ENCODE results near the gene PDXDC1.
"Not testable (repeated sequence)": the region's sequence is repeated elsewhere in the genome, so short reads cannot be mapped to it uniquely, and the experiment has no call there.

Gene PDXDC1

DNA sequence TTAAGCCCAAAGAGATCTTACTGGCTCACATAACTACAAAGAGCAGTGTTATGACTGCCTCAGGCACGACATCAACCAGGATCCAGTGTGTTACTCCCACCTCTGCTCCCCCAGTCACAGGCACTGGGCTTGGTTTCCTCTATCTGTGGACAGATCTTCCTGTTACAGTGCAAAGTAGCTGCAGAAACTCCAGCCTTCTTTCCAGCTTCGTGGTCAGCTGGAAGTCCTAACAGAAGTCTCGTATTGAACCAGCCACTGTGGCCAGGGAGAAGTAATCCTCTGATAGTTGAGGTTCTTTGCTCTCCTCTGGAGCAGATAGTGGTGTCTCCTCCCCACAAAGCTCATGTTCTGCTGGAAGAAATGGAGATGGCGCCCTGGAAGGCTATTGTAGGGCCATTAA lies 41.5 kb downstream of the PDXDC1 start:
- H3K9me3 Mint-ChIP-seq; H3K4me3 Mint-ChIP-seq; H3K4me1 Mint-ChIP-seq; DNase-seq; H3K27me3 Mint-ChIP-seq (ENCODE audit: low read depth, poor library complexity): not testable (repeated sequence)
- Mint-ChIP-seq H3K27ac (peak overlapping the region; percentile 80), H3K36me3 (ENCODE audit: low read depth) (peaks cover 66% of the 10 kb centered on the region)

DNA sequence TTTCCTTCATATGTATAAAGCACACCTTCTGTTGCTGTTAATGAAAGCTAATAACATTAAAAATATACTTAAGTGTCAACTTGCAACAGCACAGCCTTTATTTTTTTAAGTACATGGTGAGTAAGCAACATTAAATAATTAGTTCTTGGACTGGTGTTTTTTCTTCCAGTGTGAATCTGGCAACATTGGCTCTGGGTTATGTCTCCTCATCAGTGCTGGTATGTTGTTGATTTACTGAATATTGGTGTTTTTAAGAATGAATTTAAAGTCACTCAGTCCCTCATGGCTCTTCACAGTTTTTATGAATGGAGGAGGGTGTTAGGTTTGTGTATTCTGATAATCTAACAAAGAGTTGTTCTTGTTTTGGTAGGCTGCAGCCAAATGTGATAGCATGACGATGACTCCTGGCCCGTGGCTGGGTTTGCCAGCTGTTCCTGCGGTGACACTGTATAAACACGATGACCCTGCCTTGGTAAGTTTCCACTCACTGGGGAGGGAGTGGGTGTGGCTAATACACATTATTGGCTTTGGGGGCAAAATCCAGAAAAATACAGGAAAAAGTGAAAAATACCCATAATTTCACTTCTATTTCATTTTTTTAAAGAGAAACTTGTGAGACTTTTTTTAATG lies 42.2 kb downstream of the PDXDC1 start:
- H3K9me3 Mint-ChIP-seq; H3K4me3 Mint-ChIP-seq; H3K27me3 Mint-ChIP-seq (ENCODE audit: low read depth, poor library complexity); DNase-seq; H3K4me1 Mint-ChIP-seq: not testable (repeated sequence)
- peaks cover 59% of the 10 kb centered on the region for H3K36me3 Mint-ChIP-seq (ENCODE audit: low read depth)
- peak overlapping the region; percentile 87 for H3K27ac Mint-ChIP-seq

DNA sequence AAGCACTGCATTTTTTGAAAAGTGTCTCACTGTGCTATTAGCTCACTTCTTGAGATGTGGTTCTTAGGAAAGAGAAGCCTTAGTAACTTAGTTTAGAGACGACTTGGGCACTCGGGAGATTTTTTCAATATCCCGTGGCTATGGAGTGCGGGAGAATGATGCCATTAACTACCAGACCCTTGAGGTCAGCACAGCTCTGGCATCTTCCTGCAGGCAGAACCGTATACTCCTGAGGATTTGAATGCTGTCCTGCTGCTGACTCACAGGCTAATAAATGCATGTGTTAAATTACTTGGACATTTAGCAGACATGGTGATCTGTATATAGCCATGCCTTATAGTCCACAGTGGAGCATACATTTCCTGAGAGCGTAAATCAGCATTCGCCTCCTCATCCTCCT lies 46.6 kb downstream of the PDXDC1 start:
- not testable (repeated sequence) for DNase-seq; H3K9me3 Mint-ChIP-seq; H3K4me1 Mint-ChIP-seq; H3K27ac Mint-ChIP-seq; H3K4me3 Mint-ChIP-seq; H3K27me3 Mint-ChIP-seq (ENCODE audit: low read depth, poor library complexity)
- H3K36me3 Mint-ChIP-seq (ENCODE audit: low read depth) = peaks cover 76% of the 10 kb centered on the region

DNA sequence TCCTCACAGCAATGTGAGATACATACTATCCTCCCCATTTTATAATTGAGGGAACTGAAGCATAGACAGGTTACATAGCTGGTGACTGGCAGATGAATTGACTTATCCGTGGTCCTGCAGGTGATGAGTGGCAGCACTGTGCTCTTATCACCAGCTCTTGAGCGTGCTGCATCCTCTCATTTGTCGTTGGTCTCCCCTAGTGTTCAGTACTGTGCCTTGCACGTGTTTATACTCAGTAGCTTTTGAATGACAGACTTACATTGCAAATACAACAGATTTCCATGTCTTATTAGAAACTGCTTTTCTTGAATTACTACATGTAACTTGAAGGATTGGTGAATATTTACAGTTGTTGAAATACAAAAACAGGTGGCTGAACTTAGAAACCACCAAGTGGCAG lies 47.4 kb downstream of the PDXDC1 start:
- H3K4me3 Mint-ChIP-seq; H3K9me3 Mint-ChIP-seq; H3K4me1 Mint-ChIP-seq; DNase-seq; H3K27me3 Mint-ChIP-seq (ENCODE audit: low read depth, poor library complexity): not testable (repeated sequence)
- Mint-ChIP-seq H3K36me3 (ENCODE audit: low read depth) (peaks cover 74% of the 10 kb centered on the region), H3K27ac (peak overlapping the region; percentile 37)
- TF ChIP-seq, protein P1, sequence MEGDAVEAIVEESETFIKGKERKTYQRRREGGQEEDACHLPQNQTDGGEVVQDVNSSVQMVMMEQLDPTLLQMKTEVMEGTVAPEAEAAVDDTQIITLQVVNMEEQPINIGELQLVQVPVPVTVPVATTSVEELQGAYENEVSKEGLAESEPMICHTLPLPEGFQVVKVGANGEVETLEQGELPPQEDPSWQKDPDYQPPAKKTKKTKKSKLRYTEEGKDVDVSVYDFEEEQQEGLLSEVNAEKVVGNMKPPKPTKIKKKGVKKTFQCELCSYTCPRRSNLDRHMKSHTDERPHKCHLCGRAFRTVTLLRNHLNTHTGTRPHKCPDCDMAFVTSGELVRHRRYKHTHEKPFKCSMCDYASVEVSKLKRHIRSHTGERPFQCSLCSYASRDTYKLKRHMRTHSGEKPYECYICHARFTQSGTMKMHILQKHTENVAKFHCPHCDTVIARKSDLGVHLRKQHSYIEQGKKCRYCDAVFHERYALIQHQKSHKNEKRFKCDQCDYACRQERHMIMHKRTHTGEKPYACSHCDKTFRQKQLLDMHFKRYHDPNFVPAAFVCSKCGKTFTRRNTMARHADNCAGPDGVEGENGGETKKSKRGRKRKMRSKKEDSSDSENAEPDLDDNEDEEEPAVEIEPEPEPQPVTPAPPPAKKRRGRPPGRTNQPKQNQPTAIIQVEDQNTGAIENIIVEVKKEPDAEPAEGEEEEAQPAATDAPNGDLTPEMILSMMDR (IDR thresholded peaks at IDR 0.05) = peak; percentile 44

DNA sequence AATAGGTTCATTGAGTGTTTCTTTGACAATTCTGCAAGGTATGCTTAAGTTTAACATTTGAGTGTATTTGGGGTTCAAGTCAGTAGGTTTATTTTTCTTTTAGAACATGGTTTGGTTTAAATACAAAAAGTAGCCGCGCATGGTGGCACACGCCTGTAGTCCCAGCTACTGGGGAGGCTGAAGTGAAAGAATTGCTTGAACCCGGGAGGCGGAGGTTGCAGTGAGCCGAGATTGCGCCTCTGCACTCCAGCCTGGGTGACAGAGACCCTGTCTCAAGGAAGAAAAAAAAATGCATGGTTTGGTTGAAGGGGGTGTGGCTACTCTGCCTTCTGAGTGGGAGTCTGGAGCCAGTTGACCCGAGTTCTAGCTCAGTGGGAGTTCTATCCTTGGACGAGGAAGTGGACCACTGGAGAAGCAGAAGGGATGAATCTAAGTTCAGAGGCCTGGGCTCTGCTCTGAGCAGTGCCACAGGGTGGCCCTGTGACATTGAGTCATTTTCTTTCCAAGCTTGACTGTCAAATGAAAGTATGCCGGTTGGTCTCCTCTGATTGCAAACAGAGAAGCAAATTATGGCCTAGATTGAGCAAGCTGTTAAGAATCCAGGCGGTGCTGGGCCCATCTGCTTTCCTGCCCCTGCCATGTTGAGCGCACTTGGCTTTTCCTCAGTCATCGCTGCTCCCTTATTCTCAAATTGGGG lies 48.7 kb downstream of the PDXDC1 start:
- DNase-seq; H3K27me3 Mint-ChIP-seq (ENCODE audit: low read depth, poor library complexity); H3K9me3 Mint-ChIP-seq; H3K4me3 Mint-ChIP-seq: not testable (repeated sequence)
- peaks cover 76% of the 10 kb centered on the region for H3K36me3 Mint-ChIP-seq (ENCODE audit: low read depth)
- H3K27ac Mint-ChIP-seq = peak overlapping the region; percentile 58
- peaks cover 11% of the 10 kb centered on the region for H3K4me1 Mint-ChIP-seq

DNA sequence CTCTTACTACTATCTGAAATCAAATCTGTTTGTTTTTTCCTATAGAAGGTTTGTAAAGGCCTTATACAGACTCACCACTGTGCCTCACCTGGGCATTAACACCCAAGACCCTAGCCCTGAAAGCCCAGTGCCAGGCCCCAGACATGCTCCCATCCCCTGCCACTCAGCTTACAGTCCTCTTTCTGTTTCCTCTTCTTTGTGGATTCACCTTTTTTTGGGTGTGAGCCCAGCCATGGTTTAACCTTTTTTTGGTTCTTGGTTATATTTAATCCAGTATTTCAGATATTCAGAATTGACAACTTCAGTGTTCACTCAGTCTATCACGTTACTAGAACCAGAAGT lies 50.0 kb downstream of the PDXDC1 start:
- Mint-ChIP-seq H3K36me3 (ENCODE audit: low read depth) (peaks cover 74% of the 10 kb centered on the region), H3K27ac (peak overlapping the region; percentile 2), H3K4me1 (peaks cover 24% of the 10 kb centered on the region)
- H3K27me3 Mint-ChIP-seq (ENCODE audit: low read depth, poor library complexity); DNase-seq; H3K4me3 Mint-ChIP-seq; H3K9me3 Mint-ChIP-seq: not testable (repeated sequence)

DNA sequence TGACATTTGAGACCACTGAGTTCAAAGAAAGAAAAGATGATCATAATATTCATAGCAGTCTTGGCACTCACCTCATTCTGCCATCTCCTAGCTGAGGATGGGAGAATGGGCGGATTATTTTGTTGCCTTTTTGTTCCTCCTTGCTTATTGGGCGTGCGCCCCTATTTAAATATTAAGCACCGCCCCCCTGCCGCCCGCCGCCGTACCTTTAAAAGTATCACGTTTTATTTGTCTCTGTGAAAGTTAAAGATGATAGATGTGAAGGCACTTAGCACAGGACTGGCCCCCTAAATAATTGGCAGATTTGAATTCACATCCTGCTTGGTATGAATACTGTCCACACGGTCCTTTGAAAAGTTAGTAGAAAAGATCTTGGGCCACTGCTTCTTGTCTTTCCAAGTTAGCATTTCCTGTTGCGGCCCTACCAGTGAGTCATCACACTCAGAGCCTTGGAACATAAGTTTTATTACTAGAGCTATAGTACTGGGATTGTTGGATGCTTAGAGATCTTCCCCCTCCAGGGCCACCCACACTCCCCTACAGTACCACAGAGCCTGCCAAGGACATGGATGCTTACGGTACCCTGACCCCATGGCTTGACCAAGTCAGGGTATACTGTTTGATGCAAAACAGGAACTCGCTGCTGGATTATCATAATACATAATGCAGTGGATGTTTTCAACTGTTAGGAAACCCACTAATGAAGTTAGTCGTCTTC lies 50.6 kb downstream of the PDXDC1 start:
- not testable (repeated sequence) for DNase-seq; H3K27me3 Mint-ChIP-seq (ENCODE audit: low read depth, poor library complexity); H3K4me3 Mint-ChIP-seq; H3K9me3 Mint-ChIP-seq
- peak overlapping the region; percentile 22 for H3K27ac Mint-ChIP-seq
- H3K4me1 Mint-ChIP-seq = peaks cover 25% of the 10 kb centered on the region
- peaks cover 70% of the 10 kb centered on the region for H3K36me3 Mint-ChIP-seq (ENCODE audit: low read depth)

DNA sequence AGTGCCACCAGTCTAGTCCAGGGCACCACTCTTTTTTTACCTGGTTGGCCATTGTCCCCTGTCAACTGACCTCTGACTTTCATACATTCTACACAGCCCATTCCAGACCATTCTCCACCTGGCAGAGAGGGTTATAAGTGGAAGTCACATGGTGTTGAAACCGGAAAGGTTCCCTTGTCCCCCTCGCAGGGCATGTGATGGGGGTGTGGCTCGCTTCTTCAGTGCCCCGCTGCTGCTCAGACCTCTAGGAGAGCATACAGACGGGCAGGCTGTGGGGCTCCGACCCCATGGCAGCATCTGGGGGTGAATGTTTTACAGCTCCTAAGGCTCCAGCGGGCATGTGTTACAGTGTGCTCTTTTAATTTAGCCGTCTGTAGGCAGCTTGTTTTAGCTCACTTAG lies 52.2 kb downstream of the PDXDC1 start:
- Mint-ChIP-seq H3K36me3 (ENCODE audit: low read depth) (peaks cover 85% of the 10 kb centered on the region), H3K4me1 (peaks cover 25% of the 10 kb centered on the region), H3K27ac (peak overlapping the region; percentile 16)
- H3K27me3 Mint-ChIP-seq (ENCODE audit: low read depth, poor library complexity); H3K9me3 Mint-ChIP-seq; H3K4me3 Mint-ChIP-seq; DNase-seq: not testable (repeated sequence)

DNA sequence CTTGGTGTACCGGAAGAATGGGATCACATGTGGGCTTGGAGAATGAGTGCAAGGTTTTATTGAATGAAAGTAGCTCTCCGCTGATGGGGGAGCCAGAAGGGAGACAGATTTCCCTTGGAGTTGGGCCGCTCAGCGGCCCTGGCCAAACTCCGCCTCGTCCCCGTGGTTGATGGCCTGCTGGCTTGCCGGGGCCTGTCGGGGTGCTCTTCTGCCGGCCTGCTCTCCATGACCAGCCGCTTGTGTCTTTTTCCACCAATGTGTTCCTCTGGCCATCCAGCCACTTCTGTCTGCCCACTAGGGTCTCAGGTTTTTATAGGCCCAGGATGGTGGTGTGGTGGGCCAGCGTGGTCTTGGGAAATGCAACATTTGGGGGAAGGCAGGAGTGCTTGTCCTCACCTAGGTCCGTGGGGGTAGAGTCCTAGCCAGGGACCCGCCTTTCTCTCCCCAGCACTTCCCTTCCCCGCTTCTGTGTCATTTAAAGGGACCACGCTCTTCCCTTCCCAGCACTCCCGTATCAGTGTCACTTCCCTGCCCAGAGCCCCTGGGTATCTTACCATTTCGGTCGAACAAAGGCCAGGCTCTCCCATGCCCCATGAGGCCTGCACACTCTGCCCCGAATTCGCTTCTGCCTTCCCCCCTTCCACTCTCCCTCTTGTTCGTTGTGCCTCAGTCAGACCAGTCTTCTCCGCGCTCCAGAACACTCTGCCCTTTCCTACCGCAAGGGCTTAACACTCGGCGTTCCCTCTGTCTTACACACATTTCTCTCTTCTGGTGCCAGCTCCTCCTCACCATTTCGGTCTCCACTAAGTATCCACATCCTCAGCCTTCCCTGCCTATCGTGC lies 52.9 kb downstream of the PDXDC1 start:
- Mint-ChIP-seq H3K27ac (peak overlapping the region; percentile 89), H3K4me1 (peaks cover 25% of the 10 kb centered on the region), H3K36me3 (ENCODE audit: low read depth) (peaks cover 84% of the 10 kb centered on the region)
- H3K9me3 Mint-ChIP-seq; H3K27me3 Mint-ChIP-seq (ENCODE audit: low read depth, poor library complexity); DNase-seq; H3K4me3 Mint-ChIP-seq: not testable (repeated sequence)

DNA sequence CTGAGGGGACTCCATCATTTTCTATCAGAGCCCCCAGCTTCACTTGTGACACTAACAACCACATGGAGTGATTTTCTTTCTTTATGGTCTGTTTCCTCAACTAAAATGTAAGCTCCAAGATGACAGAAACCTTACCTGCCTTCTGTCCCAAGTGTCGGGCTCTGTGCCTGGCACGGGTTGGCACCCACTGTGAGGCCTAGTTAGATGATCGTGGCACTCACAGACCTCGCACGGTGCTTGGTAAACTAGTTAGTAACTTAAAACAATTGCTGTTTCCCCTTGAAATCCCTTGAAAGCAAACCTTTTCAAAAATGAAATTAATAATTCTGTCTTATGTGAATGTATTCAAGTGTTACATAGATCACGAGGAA lies 53.5 kb downstream of the PDXDC1 start:
- not testable (repeated sequence) for H3K27me3 Mint-ChIP-seq (ENCODE audit: low read depth, poor library complexity); DNase-seq; H3K4me3 Mint-ChIP-seq; H3K9me3 Mint-ChIP-seq
- peaks cover 25% of the 10 kb centered on the region for H3K4me1 Mint-ChIP-seq
- H3K27ac Mint-ChIP-seq = peak overlapping the region; percentile 89
- H3K36me3 Mint-ChIP-seq (ENCODE audit: low read depth) = peaks cover 84% of the 10 kb centered on the region

DNA sequence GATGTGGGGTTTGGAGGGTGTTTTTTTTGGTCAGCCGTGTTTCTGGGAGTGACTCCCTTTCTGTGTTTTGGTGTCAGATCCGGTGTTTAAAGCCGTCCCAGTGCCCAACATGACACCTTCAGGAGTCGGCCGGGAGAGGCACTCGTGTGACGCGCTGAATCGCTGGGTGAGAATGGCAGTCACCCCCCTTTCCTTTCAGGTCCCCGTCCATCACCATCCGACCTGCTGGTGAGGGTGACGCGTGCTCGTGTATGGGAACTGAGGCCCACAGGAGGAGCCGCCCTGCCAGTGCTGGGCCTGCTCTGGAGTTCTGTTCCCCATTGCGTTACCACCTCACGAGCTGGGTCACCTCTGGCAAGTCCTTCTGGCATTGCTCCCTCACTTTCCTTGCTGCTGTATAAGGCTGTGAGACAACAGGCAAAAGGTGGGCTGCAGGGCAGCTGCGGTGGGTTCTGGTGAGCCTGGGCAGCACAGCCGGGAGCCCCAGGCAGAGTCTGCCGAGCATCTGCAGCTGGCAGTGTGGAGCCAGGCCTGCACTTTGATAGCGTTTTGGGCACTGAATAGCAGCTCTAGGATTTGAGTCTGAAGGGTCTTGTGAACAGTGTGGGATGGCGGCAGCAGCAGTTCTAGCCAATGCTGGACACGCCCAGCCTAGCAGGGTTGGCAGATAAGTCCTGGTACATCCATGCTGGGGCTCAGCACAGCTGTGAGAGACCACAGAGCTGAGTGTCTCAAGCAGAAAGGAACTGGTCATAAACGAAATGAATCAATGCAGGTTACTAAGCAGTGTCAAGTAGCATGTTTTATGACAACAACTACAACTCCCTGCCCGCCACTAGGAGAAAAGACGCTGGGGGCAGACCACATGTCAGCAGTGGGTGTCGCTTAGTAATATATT lies 54.2 kb downstream of the PDXDC1 start:
- not testable (repeated sequence) for H3K27me3 Mint-ChIP-seq (ENCODE audit: low read depth, poor library complexity)

DNA sequence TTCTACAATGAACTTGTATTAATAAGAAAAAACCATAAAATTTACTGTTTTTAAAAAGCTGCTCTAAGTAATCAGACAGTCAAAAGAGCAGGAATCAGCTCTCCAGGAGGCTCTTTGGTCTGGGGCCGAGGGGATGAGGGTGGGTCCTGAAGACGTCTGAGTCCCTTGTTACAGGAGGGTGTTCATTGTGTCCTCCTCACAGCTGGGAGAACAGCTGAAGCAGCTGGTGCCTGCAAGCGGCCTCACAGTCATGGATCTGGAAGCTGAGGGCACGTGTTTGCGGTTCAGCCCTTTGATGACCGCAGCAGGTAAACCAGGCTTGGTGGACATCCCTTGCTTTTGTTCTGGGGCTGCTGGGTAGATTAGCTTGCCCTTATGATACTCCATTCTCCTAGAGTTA lies 54.9 kb downstream of the PDXDC1 start:
- peak overlapping the region; percentile 87 for H3K27ac Mint-ChIP-seq
- H3K27me3 Mint-ChIP-seq (ENCODE audit: low read depth, poor library complexity); H3K9me3 Mint-ChIP-seq; H3K4me3 Mint-ChIP-seq; DNase-seq: not testable (repeated sequence)
- peaks cover 25% of the 10 kb centered on the region for H3K4me1 Mint-ChIP-seq
- H3K36me3 Mint-ChIP-seq (ENCODE audit: low read depth) = peaks cover 83% of the 10 kb centered on the region

More for the DNA sequence above, 54.2 kb downstream of the PDXDC1 start:
- not testable (repeated sequence) for H3K4me3 Mint-ChIP-seq, DNase-seq, H3K9me3 Mint-ChIP-seq
- H3K36me3 Mint-ChIP-seq (ENCODE audit: low read depth) = peaks cover 85% of the 10 kb centered on the region
- H3K4me1 Mint-ChIP-seq = peaks cover 25% of the 10 kb centered on the region
- peak overlapping the region; percentile 94 for H3K27ac Mint-ChIP-seq
